ENCODE data around the gene OR8G5. TPM values are rescaled to one million over a fixed set of nuclear protein-coding genes. Genes with fewer than 3 reads are reported as not detected.
"Not testable (repeated sequence)": the region's sequence is repeated elsewhere in the genome, so short reads cannot be mapped to it uniquely, and the experiment has no call there.

OR8G5 gene
- not detected for polyA plus RNA-seq (ENCODE audit: insufficient read length in 4 of 4)

GRCh38 chr11:124256076-124256475 is at the start of gene OR8G5:
OR8G5 (plus strand) TSS chr11:124256376; CDS start chr11:124264932, 8,556 bp downstream.
- no peak for DNase-seq (ENCODE audit: low read depth in 4 of 4, low spot score in 2 of 4)

- no peak for DNase-seq (ENCODE audit: low read depth in 4 of 4, low spot score in 2 of 4)
These were observed 48.9 kb upstream of the OR8G5 start for GRCh38 chr11:124207102-124207792.

GRCh38 chr11:124209824-124210357 is 46.3 kb upstream of the OR8G5 start:
- no peak for DNase-seq (ENCODE audit: low read depth in 4 of 4, low spot score in 2 of 4)

GRCh38 chr11:124210421-124210820 is 45.8 kb upstream of the OR8G5 start:
- no peak for DNase-seq (ENCODE audit: low read depth in 4 of 4, low spot score in 2 of 4)

- DNase-seq (ENCODE audit: low read depth in 4 of 4, low spot score in 2 of 4) = no peak
These were observed 44.9 kb upstream of the OR8G5 start for GRCh38 chr11:124211321-124211720.

GRCh38 chr11:124214027-124214426 is 42.1 kb upstream of the OR8G5 start:
- no peak for DNase-seq (ENCODE audit: low read depth in 4 of 4, low spot score in 2 of 4)

GRCh38 chr11:124219126-124219525 is 37.0 kb upstream of the OR8G5 start:
- no peak for DNase-seq (ENCODE audit: low read depth in 4 of 4, low spot score in 2 of 4)

GRCh38 chr11:124222407-124222806 is 33.8 kb upstream of the OR8G5 start:
- no peak for DNase-seq (ENCODE audit: low read depth in 4 of 4, low spot score in 2 of 4)

- not testable (repeated sequence) for DNase-seq (ENCODE audit: low read depth in 4 of 4, low spot score in 2 of 4)
These were observed 31.4 kb upstream of the OR8G5 start for GRCh38 chr11:124224618-124225423.

- DNase-seq (ENCODE audit: low read depth in 4 of 4, low spot score in 2 of 4) = no peak
These were observed 30.7 kb upstream of the OR8G5 start for GRCh38 chr11:124225471-124225870.

GRCh38 chr11:124233376-124233775 is 22.8 kb upstream of the OR8G5 start:
- DNase-seq (ENCODE audit: low read depth in 4 of 4, low spot score in 2 of 4) = no peak

GRCh38 chr11:124238512-124238911 is 17.7 kb upstream of the OR8G5 start:
- DNase-seq (ENCODE audit: low read depth in 4 of 4, low spot score in 2 of 4) = no peak

- no peak for DNase-seq (ENCODE audit: low read depth in 4 of 4, low spot score in 2 of 4)
These were observed 15.4 kb upstream of the OR8G5 start, which contains the start of gene OR8G1 for GRCh38 chr11:124240621-124241397. OR8G1 (plus strand) TSS chr11:124241095; CDS start chr11:124249676, 8,581 bp downstream.

- DNase-seq (ENCODE audit: low read depth in 4 of 4, low spot score in 2 of 4) = not testable (repeated sequence)
These were observed 6.3 kb upstream of the OR8G5 start for GRCh38 chr11:124249869-124250268.

- not testable (repeated sequence) for DNase-seq (ENCODE audit: low read depth in 4 of 4, low spot score in 2 of 4)
These were observed 8.9 kb downstream of the OR8G5 start for GRCh38 chr11:124265041-124265440.

GRCh38 chr11:124270886-124271285 is 14.7 kb downstream of the OR8G5 start:
- not testable (repeated sequence) for DNase-seq (ENCODE audit: low read depth in 4 of 4, low spot score in 2 of 4)

- DNase-seq (ENCODE audit: low read depth in 4 of 4, low spot score in 2 of 4) = no peak
These were observed 17.8 kb downstream of the OR8G5 start for GRCh38 chr11:124274000-124274399.

- no peak for DNase-seq (ENCODE audit: low read depth in 4 of 4, low spot score in 2 of 4)
These were observed 19.9 kb downstream of the OR8G5 start for GRCh38 chr11:124276081-124276480.

GRCh38 chr11:124277207-124277606 is 21.0 kb downstream of the OR8G5 start:
- DNase-seq (ENCODE audit: low read depth in 4 of 4, low spot score in 2 of 4) = no peak

GRCh38 chr11:124277804-124278203 is 21.6 kb downstream of the OR8G5 start:
- DNase-seq (ENCODE audit: low read depth in 4 of 4, low spot score in 2 of 4) = no peak

- DNase-seq (ENCODE audit: low read depth in 4 of 4, low spot score in 2 of 4) = no peak
These were observed 22.1 kb downstream of the OR8G5 start for GRCh38 chr11:124278261-124278660.
